Kidney epithelial cell (primary cell): ENCODE measurements around the gene IL9R. TPM values are rescaled to one million over a fixed set of nuclear protein-coding genes. Genes with fewer than 3 reads are reported as not detected.
"Not testable (repeated sequence)": the region's sequence is repeated elsewhere in the genome, so short reads cannot be mapped to it uniquely, and the experiment has no call there.

Experiments used
- DNase-seq: peaks from one replicate; pipeline ENCODE4 v3.0.0-alpha.2; 2010; ENCODE audit warnings: low read depth
- H3K27me3 ChIP-seq: 2 replicates; pipeline ENCODE4 v1.6.0; 2011; ENCODE audit warnings: low read length; ENCODE audit not compliant: control insufficient read depth, insufficient read depth
- H3K36me3 ChIP-seq: 2 replicates; pipeline ENCODE4 v1.5.1; 2011; ENCODE audit warnings: low read length; ENCODE audit not compliant: control insufficient read depth, insufficient read depth
- H3K4me3 ChIP-seq: 2 replicates; pipeline ENCODE4 v1.5.1; 2011; ENCODE audit warnings: low read depth, mild to moderate bottlenecking, control low read depth, low read length
- total RNA-seq: library from RNA; depleted of rRNA; stranded (reverse); fragments of >200 nt; gene quantifications from 2 replicates; pipeline ENCODE4 v1.2.3, GENCODE V29; 2015

The IL9R gene
- total RNA-seq, 1 donor from 2014 or later = not detected

DNA sequence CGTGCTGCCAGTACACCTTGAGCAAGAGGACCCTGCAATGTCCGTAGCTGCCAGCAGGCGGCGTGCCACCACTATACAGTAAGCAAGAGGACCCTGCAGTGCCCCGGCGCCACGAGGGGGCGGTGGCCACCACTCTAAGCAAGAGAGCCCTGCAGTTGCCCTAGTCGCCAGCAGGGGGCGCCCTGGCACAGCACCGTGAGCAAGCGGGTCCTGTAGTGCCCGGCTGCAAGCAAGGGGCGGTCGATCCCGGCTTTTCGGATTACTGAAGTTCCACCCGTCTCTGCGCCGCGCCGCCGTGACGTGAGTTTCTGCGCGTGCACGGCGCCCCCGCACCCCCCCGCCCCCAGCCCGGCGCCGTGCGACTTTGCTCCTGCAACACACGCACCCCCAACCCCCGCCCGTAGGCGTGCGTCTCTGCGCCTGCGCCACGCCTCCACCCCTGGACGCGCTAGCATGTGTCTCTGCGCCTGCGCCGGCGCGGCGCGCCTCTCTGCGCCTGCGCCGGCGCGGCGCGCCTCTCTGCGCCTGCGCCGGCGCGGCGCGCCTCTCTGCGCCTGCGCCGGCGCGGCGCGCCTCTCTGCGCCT, 31.2 kb downstream of the IL9R start:
- DNase-seq, H3K4me3 ChIP-seq, H3K36me3 ChIP-seq, H3K27me3 ChIP-seq: not testable (repeated sequence)

DNA sequence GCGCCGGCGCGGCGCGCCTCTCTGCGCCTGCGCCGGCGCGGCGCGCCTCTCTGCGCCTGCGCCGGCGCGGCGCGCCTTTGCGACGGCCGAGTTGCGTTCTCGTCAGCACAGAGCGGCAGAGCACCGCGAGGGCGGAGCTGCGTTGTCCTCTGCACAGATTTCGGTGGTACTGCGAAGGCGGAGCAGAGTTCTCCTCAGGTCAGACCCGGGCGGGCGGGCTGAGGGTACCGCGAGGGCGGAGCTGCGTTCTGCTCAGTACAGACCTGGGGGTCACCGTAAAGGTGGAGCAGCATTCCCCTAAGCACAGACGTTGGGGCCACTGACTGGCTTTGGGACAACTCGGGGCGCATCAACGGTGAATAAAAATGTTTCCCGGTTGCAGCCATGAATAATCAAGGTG, 31.8 kb downstream of the IL9R start:
- not testable (repeated sequence) for DNase-seq, H3K36me3 ChIP-seq, H3K27me3 ChIP-seq, H3K4me3 ChIP-seq

DNA sequence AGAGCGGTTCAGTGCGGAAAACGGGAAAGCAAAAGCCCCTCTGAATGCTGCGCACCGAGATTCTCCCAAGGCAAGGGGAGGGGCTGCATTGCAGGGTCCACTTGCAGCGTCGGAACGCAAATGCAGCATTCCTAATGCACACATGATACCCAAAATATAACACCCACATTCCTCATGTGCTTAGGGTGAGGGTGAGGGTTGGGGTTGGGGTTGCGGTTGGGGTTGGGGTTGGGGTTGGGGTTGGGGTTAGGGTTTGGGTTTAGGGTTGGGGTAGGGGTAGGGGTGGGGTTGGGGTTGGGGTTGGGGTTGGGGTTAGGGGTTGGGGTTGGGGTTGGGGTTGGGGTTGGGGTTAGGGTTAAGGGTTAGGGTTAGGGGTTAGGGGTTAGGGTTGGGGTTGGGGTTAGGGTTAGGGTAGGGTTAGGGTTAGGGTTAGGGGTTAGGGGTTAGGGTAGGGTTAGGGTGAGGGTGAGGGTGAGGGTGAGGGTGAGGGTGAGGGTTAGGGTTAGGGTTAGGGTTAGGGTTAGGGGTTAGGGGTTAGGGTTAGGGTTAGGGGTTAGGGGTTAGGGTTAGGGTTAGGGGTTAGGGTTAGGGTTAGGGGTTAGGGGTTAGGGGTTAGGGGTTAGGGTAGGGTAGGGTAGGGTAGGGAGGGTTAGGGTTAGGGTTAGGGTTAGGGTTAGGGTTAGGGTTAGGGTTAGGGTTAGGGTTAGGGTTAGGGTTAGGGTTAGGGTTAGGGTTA, 32.4 kb downstream of the IL9R start:
- H3K4me3 ChIP-seq, DNase-seq, H3K27me3 ChIP-seq, H3K36me3 ChIP-seq: not testable (repeated sequence)

- H3K4me3 ChIP-seq, DNase-seq, H3K36me3 ChIP-seq, H3K27me3 ChIP-seq: not testable (repeated sequence)
These were observed 33.0 kb downstream of the IL9R start for GRCh38 chrX:156030474-156030873.

Other genes with a start within 250 kb of the IL9R start
- 40.6 and 48.0 TPM in 2 replicates for gene VAMP7, start 116.4 kb upstream of the IL9R start, total RNA-seq